ENCODE data around the gene ASB9.

ASB9 gene

DNA sequence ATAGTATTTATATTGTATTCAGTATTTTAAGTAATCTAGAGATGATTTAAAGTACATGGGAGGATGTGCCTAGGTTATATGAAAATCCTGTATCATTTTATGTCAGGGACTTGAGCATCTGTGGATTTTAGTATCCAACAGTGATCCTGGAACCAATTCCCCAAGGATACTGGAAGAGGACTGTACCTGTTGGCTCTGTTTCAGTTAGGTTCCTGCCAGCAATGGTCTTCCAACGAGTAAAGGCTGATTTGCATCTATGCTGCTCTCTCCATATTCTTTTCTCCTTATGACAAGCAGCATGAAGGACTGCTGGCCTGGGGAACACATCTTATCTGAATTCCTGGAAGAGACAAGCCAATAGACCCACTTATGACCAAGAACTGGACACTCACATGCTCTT lies 34.9 kb downstream of the ASB9 start:
- POLR2A ChIA-PET = no interaction called here
- CTCF ChIA-PET = no interaction called here
- H3K4me3 ChIP-seq (ENCODE audit: low read depth, low read length) = no peak overlapping the region

DNA sequence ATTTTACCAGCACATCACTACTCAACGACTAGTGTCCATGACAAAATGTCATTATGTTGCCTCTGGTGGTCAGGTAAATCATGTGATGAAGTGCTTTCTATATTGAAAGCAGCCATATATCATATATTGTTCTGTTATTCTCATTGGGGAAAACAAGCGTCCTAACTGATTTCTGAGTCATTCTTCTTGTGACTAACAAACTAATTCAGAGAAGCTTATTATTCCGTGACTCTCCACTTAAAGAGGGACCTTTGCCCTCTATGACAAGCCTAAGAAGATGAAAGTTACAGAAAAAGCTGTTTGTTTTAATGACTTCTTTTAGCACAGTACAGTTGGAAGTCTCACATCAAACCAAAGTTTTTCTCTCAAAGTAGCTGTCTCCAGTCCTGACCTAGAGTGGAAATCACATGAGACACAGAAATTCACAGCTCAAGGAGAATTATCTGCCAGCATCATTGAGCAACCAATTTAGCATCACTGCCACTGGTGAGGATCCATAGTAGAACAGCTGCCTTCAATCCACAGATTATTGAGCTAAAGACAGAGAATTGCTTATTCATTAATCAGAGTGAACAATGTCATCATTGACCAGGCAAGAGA lies 36.4 kb downstream of the ASB9 start:
- ChIA-PET POLR2A (no interaction called here), CTCF (interaction anchor here (0.9 to 2.1 kb wide), 2 partner anchors 9 to 27 kb away, joined by 4 to 19 read pairs; no protein-coding TSS in a partner anchor)
- no peak for TF ChIP-seq TRIM28 (IDR thresholded peaks at IDR 0.05; ENCODE audit: borderline replicate concordance, low read length)
- no peak for TF ChIP-seq ZNF2 (tag by site-specific recombination; IDR thresholded peaks at IDR 0.05)
- TF ChIP-seq, protein P1, sequence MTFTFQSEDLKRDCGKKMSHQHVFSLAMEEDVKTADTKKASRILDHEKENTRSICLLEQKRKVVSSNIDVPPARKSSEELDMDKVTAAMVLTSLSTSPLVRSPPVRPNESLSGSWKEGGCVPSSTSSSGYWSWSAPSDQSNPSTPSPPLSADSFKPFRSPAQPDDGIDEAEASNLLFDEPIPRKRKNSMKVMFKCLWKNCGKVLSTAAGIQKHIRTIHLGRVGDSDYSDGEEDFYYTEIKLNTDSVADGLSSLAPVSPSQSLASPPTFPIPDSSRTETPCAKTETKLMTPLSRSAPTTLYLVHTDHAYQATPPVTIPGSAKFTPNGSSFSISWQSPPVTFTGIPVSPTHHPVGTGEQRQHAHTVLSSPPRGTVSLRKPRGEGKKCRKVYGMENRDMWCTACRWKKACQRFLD (tag by site-specific recombination; IDR thresholded peaks at IDR 0.05) = no peak
- no peak for TF ChIP-seq ZNF792 (tag by site-specific recombination; IDR thresholded peaks at IDR 0.05)
- TF ChIP-seq ZNF837 (tag by site-specific recombination; IDR thresholded peaks at IDR 0.05) = no peak
- no peak for TF ChIP-seq BCL11A (tag by site-specific recombination; IDR thresholded peaks at IDR 0.05; ENCODE audit: low read depth)
- no peak for TF ChIP-seq MEIS1 (CRISPR knock-in tag; IDR thresholded peaks at IDR 0.05; ENCODE audit: borderline replicate concordance)
- TF ChIP-seq KLF9 (tag by site-specific recombination; IDR thresholded peaks at IDR 0.05; ENCODE audit: low read depth) = no peak
- TF ChIP-seq ZNF571 (tag by site-specific recombination; IDR thresholded peaks at IDR 0.05) = no peak
- TF ChIP-seq ZNF555 (tag by site-specific recombination; conservative IDR thresholded peaks at IDR 0.05) = no peak

More for the DNA sequence above, 34.9 kb downstream of the ASB9 start:
- TF ChIP-seq ZNF23 (tag by site-specific recombination; IDR thresholded peaks at IDR 0.05; ENCODE audit: borderline replicate concordance) (no peak), ZNF792 (tag by site-specific recombination; IDR thresholded peaks at IDR 0.05) (no peak), ZNF138 (tag by site-specific recombination; IDR thresholded peaks at IDR 0.05; ENCODE audit: borderline replicate concordance) (no peak), ZNF341 (tag by site-specific recombination; IDR thresholded peaks at IDR 0.05; ENCODE audit: low read depth) (no peak), ZNF366 (tag by site-specific recombination; conservative IDR thresholded peaks at IDR 0.05) (no peak), TRIM28 (IDR thresholded peaks at IDR 0.05; ENCODE audit: borderline replicate concordance, low read length) (no peak), ZNF791 (tag by site-specific recombination; IDR thresholded peaks at IDR 0.05) (no peak), ZNF596 (tag by site-specific recombination; IDR thresholded peaks at IDR 0.05) (no peak), ZFHX2 (tag by site-specific recombination; conservative IDR thresholded peaks at IDR 0.05) (no peak)
- TF ChIP-seq, protein P2, sequence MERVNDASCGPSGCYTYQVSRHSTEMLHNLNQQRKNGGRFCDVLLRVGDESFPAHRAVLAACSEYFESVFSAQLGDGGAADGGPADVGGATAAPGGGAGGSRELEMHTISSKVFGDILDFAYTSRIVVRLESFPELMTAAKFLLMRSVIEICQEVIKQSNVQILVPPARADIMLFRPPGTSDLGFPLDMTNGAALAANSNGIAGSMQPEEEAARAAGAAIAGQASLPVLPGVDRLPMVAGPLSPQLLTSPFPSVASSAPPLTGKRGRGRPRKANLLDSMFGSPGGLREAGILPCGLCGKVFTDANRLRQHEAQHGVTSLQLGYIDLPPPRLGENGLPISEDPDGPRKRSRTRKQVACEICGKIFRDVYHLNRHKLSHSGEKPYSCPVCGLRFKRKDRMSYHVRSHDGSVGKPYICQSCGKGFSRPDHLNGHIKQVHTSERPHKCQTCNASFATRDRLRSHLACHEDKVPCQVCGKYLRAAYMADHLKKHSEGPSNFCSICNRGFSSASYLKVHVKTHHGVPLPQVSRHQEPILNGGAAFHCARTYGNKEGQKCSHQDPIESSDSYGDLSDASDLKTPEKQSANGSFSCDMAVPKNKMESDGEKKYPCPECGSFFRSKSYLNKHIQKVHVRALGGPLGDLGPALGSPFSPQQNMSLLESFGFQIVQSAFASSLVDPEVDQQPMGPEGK (tag by site-specific recombination; IDR thresholded peaks at IDR 0.05) = no peak
- TF ChIP-seq, protein P3, sequence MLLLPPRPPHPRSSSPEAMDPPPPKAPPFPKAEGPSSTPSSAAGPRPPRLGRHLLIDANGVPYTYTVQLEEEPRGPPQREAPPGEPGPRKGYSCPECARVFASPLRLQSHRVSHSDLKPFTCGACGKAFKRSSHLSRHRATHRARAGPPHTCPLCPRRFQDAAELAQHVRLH (tag by site-specific recombination; IDR thresholded peaks at IDR 0.05) = no peak
- TF ChIP-seq, protein P4, sequence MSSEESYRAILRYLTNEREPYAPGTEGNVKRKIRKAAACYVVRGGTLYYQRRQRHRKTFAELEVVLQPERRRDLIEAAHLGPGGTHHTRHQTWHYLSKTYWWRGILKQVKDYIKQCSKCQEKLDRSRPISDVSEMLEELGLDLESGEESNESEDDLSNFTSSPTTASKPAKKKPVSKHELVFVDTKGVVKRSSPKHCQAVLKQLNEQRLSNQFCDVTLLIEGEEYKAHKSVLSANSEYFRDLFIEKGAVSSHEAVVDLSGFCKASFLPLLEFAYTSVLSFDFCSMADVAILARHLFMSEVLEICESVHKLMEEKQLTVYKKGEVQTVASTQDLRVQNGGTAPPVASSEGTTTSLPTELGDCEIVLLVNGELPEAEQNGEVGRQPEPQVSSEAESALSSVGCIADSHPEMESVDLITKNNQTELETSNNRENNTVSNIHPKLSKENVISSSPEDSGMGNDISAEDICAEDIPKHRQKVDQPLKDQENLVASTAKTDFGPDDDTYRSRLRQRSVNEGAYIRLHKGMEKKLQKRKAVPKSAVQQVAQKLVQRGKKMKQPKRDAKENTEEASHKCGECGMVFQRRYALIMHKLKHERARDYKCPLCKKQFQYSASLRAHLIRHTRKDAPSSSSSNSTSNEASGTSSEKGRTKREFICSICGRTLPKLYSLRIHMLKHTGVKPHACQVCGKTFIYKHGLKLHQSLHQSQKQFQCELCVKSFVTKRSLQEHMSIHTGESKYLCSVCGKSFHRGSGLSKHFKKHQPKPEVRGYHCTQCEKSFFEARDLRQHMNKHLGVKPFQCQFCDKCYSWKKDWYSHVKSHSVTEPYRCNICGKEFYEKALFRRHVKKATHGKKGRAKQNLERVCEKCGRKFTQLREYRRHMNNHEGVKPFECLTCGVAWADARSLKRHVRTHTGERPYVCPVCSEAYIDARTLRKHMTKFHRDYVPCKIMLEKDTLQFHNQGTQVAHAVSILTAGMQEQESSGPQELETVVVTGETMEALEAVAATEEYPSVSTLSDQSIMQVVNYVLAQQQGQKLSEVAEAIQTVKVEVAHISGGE (tag by site-specific recombination; conservative IDR thresholded peaks at IDR 0.05; ENCODE audit: low read depth) = no peak
- TF ChIP-seq, protein P5, sequence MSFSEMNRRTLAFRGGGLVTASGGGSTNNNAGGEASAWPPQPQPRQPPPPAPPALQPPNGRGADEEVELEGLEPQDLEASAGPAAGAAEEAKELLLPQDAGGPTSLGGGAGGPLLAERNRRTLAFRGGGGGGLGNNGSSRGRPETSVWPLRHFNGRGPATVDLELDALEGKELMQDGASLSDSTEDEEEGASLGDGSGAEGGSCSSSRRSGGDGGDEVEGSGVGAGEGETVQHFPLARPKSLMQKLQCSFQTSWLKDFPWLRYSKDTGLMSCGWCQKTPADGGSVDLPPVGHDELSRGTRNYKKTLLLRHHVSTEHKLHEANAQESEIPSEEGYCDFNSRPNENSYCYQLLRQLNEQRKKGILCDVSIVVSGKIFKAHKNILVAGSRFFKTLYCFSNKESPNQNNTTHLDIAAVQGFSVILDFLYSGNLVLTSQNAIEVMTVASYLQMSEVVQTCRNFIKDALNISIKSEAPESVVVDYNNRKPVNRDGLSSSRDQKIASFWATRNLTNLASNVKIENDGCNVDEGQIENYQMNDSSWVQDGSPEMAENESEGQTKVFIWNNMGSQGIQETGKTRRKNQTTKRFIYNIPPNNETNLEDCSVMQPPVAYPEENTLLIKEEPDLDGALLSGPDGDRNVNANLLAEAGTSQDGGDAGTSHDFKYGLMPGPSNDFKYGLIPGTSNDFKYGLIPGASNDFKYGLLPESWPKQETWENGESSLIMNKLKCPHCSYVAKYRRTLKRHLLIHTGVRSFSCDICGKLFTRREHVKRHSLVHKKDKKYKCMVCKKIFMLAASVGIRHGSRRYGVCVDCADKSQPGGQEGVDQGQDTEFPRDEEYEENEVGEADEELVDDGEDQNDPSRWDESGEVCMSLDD (tag by site-specific recombination; IDR thresholded peaks at IDR 0.05) = no peak
- TF ChIP-seq, protein P6, sequence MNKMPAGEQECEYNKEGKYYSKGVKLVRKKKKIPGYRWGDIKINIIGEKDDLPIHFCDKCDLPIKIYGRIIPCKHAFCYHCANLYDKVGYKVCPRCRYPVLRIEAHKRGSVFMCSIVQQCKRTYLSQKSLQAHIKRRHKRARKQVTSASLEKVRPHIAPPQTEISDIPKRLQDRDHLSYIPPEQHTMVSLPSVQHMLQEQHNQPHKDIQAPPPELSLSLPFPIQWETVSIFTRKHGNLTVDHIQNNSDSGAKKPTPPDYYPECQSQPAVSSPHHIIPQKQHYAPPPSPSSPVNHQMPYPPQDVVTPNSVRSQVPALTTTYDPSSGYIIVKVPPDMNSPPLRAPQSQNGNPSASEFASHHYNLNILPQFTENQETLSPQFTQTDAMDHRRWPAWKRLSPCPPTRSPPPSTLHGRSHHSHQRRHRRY (tag by site-specific recombination; IDR thresholded peaks at IDR 0.05) = no peak
- no peaks in the 10 kb centered on the region for H3K4me1 ChIP-seq (ENCODE audit: control insufficient read depth, insufficient read depth, low read length)
- no peaks in the 10 kb centered on the region for H3K36me3 ChIP-seq (ENCODE audit: control insufficient read depth in 2 of 2, insufficient read depth in 1 of 2, low read length in 2 of 2)
- no peaks in the 10 kb centered on the region for H3K9me3 ChIP-seq (ENCODE audit: control insufficient read depth, insufficient read depth, low read depth, low read length)
- no peak overlapping the region for H3K27ac ChIP-seq (ENCODE audit: extremely low read depth, low read depth, low read length)

More for the DNA sequence above, 36.4 kb downstream of the ASB9 start:
- Histone ChIP-seq H3K4me3 (ENCODE audit: low read depth, low read length) (no peak overlapping the region), H3K36me3 (ENCODE audit: control insufficient read depth in 2 of 2, insufficient read depth in 1 of 2, low read length in 2 of 2) (no peaks in the 10 kb centered on the region), H3K9me3 (ENCODE audit: control insufficient read depth, insufficient read depth, low read depth, low read length) (no peaks in the 10 kb centered on the region), H3K27ac (ENCODE audit: extremely low read depth, low read depth, low read length) (no peak overlapping the region), H3K4me1 (ENCODE audit: control insufficient read depth, insufficient read depth, low read length) (no peaks in the 10 kb centered on the region)
